ENCODE results near the gene HCN2. TPM values are rescaled to one million over a fixed set of nuclear protein-coding genes. Genes with fewer than 3 reads are reported as not detected.
A peak's percentile ranks its signal among the peaks of the same experiment; 100 is the strongest.

Gene HCN2
- total and polyA plus RNA-seq, 2 of the 13 experiments (the other 11 are each of a cell fraction or from before 2014, with no cell fraction given) = 0.01 TPM; not detected in 1

DNA sequence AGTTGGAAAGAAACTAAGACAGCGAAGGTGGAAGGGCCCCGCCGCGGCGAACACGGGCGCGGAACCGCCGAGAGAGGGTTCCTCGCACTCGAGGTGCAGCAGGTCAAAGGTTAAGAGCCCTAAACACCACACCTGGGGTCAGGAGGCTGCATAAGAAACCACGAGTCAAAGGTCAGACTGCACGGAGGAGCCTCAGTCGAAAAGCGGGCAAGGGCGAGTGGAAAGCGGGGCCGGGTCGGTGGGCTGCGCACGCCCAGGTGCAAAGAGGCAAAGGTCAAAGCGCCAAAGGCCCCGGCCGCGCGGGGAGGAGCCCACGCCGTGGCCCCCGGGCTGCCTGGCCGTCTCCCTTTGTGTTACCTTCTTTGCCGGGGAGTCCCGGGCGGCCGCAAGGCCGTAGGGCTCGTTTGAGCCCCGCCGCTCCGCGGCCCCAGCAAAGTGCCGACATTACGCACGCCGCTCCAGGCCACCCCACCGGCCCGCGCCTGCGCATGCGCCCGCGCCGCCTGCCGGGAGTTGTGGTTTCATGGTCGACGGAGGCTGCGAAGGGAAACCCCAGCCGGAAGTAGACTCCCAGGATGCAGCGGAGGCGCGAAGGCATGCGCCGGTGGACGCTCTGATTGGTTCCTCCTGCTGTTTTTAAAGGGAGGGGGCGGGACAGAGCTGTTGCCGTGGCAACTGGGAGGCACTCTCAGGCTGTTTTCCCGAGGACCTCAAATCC, 43.5 kb downstream of the HCN2 start, which contains the start of gene POLRMT (continued):
- TF ChIP-seq SIX1 (CRISPR knock-in tag; IDR thresholded peaks at IDR 0.05; ENCODE audit: borderline replicate concordance) (peak; percentile 51; the same call in 1 of the 2 replicates), CSRNP2 (CRISPR knock-in tag; conservative IDR thresholded peaks at IDR 0.05; ENCODE audit: low read depth) (no peak), ATM (IDR thresholded peaks at IDR 0.05; ENCODE audit: borderline replicate concordance) (no peak), CENPBD1 (CRISPR knock-in tag; IDR thresholded peaks at IDR 0.05; ENCODE audit: borderline replicate concordance, low read depth) (no peak), SKI (IDR thresholded peaks at IDR 0.05; ENCODE audit: partially characterized antibody) (no peak), NFE2L1 (CRISPR knock-in tag; IDR thresholded peaks at IDR 0.05; ENCODE audit: borderline replicate concordance) (no peak), ZNF687 (CRISPR knock-in tag; IDR thresholded peaks at IDR 0.05) (peak; percentile 69), MLLT10 (CRISPR knock-in tag; IDR thresholded peaks at IDR 0.05) (no peak), FOXP1 (IDR thresholded peaks at IDR 0.05) (no peak), FOXP1 (CRISPR knock-in tag; IDR thresholded peaks at IDR 0.05) (no peak), RELA (CRISPR knock-in tag; IDR thresholded peaks at IDR 0.05) (no peak), MYPOP (CRISPR knock-in tag; IDR thresholded peaks at IDR 0.05) (0 out of 2 replicates have a peak, but pooled peaks have one; percentile 3), ZNF331 (CRISPR knock-in tag; IDR thresholded peaks at IDR 0.05) (peak; percentile 69), ZNF569 (CRISPR knock-in tag; IDR thresholded peaks at IDR 0.05; ENCODE audit: borderline replicate concordance) (no peak), ZMAT5 (CRISPR knock-in tag; IDR thresholded peaks at IDR 0.05; ENCODE audit: borderline replicate concordance, low read depth) (no peak)
- TF ChIP-seq, protein P1, sequence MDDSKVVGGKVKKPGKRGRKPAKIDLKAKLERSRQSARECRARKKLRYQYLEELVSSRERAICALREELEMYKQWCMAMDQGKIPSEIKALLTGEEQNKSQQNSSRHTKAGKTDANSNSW (CRISPR knock-in tag; IDR thresholded peaks at IDR 0.05; ENCODE audit: borderline replicate concordance) = 0 out of 2 replicates have a peak, but pooled peaks have one; percentile 11
- TF ChIP-seq, protein P2, sequence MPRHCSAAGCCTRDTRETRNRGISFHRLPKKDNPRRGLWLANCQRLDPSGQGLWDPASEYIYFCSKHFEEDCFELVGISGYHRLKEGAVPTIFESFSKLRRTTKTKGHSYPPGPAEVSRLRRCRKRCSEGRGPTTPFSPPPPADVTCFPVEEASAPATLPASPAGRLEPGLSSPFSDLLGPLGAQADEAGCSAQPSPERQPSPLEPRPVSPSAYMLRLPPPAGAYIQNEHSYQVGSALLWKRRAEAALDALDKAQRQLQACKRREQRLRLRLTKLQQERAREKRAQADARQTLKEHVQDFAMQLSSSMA (CRISPR knock-in tag; IDR thresholded peaks at IDR 0.05) = no peak
- TF ChIP-seq, protein P3, sequence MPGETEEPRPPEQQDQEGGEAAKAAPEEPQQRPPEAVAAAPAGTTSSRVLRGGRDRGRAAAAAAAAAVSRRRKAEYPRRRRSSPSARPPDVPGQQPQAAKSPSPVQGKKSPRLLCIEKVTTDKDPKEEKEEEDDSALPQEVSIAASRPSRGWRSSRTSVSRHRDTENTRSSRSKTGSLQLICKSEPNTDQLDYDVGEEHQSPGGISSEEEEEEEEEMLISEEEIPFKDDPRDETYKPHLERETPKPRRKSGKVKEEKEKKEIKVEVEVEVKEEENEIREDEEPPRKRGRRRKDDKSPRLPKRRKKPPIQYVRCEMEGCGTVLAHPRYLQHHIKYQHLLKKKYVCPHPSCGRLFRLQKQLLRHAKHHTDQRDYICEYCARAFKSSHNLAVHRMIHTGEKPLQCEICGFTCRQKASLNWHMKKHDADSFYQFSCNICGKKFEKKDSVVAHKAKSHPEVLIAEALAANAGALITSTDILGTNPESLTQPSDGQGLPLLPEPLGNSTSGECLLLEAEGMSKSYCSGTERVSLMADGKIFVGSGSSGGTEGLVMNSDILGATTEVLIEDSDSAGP (CRISPR knock-in tag; IDR thresholded peaks at IDR 0.05; ENCODE audit: borderline replicate concordance) = peak; percentile 11; the same call in 1 of the 2 replicates

Data from HepG2 (cell line).